Stimulated activated CD8-positive, alpha-beta memory T cell treated with anti-CD3 and anti-CD28 coated beads, Interleukin-4, amount 100 ng/mL, for 48 hours (primary cell): ENCODE data around the gene PFKFB1.

Source experiments
- DNase-seq: peaks from one replicate; pipeline ENCODE4 v3.0.0-alpha.2; 2020

The PFKFB1 gene

GRCh38 chrX:54994099-54994498 is at the start of gene PFKFB1:
Gene PFKFB1, minus strand, starts transcription at chrX:54994188. Its CDS starts 181 bp downstream, at chrX:54994007.
- no peak for DNase-seq

GRCh38 chrX:55041514-55041913 is 47.5 kb upstream of the PFKFB1 start:
- DNase-seq, result no peak

GRCh38 chrX:55039471-55039870 is 45.5 kb upstream of the PFKFB1 start:
- no peak for DNase-seq

- DNase-seq, result no peak
These were observed 39.4 kb upstream of the PFKFB1 start for GRCh38 chrX:55033429-55033828.

- no peak for DNase-seq
These were observed 36.5 kb upstream of the PFKFB1 start, which contains the start of gene ALAS2 for GRCh38 chrX:55030271-55031205. Gene ALAS2, minus strand, starts transcription at chrX:55030977. Its CDS starts 4,977 bp downstream, at chrX:55026000.

GRCh38 chrX:55029291-55029690 is 35.3 kb upstream of the PFKFB1 start:
- no peak for DNase-seq

- no peak for DNase-seq
These were observed 34.6 kb upstream of the PFKFB1 start for GRCh38 chrX:55028611-55029010.

GRCh38 chrX:55028040-55028439 is 34.1 kb upstream of the PFKFB1 start:
- DNase-seq, result no peak

GRCh38 chrX:55026840-55027239 is 32.9 kb upstream of the PFKFB1 start:
- no peak for DNase-seq

GRCh38 chrX:55026143-55026542 is 32.2 kb upstream of the PFKFB1 start:
- no peak for DNase-seq

- DNase-seq, result no peak
These were observed 20.9 kb upstream of the PFKFB1 start for GRCh38 chrX:55014897-55015299.

- no peak for DNase-seq
These were observed 17.3 kb upstream of the PFKFB1 start for GRCh38 chrX:55011294-55011693.

GRCh38 chrX:55008571-55009358 is 14.8 kb upstream of the PFKFB1 start:
- no peak for DNase-seq

- no peak for DNase-seq
These were observed 13.7 kb upstream of the PFKFB1 start for GRCh38 chrX:55007656-55008055.

GRCh38 chrX:55006827-55007621 is 13.0 kb upstream of the PFKFB1 start:
- no peak for DNase-seq

- DNase-seq, result no peak
These were observed 11.3 kb upstream of the PFKFB1 start for GRCh38 chrX:55005256-55005655.

- no peak for DNase-seq
These were observed 10.2 kb upstream of the PFKFB1 start for GRCh38 chrX:55004231-55004630.

- peak; percentile 86 for DNase-seq
These were observed 6.0 kb upstream of the PFKFB1 start, which contains the start of gene APEX2 for GRCh38 chrX:54999717-55000598. Gene APEX2, plus strand, starts transcription at chrX:55000363. Its CDS starts 60 bp downstream, at chrX:55000423.

GRCh38 chrX:54995621-54996020 is 1.6 kb upstream of the PFKFB1 start:
- DNase-seq, result no peak

- DNase-seq, result no peak
These were observed 822 bp upstream of the PFKFB1 start for GRCh38 chrX:54994668-54995351.
